Measurements from ENCODE around the gene OPN3. TPM values are rescaled to one million over a fixed set of nuclear protein-coding genes. Genes with fewer than 3 reads are reported as not detected.

The OPN3 gene
- total RNA-seq, 2 donors from 2014 or later = 2.3 to 7.0 TPM

- intact Hi-C loops (cut with DNase I) = loop anchor here (10.0 kb wide), 1 partner anchor 103 kb away; the partner anchor contains the start of gene KMO
- H3K27ac ChIP-seq = no peak overlapping the region
- no peak for DNase-seq
- 54 to 66% methylated on average over 5 of the region's 5 CpGs for WGBS, 2 donors
- H3K9me3 ChIP-seq = no peaks in the 10 kb centered on the region
- no peak overlapping the region for H3K4me3 ChIP-seq
- no peak for TF ChIP-seq POLR2A (IDR thresholded peaks at IDR 0.05)
- no peak for TF ChIP-seq CTCF (IDR thresholded peaks at IDR 0.05)
- no peaks in the 10 kb centered on the region for H3K27me3 ChIP-seq
- no peaks in the 10 kb centered on the region for H3K36me3 ChIP-seq (replicated peaks in 1 of 2; ENCODE audit: insufficient read depth in 1 of 2, low read depth in 2 of 2)
- no peak for ATAC-seq
- H3K4me1 ChIP-seq = peaks cover 38% of the 10 kb centered on the region
These were observed 2.0 kb downstream of the OPN3 start for GRCh38 chr1:241638099-241638682.

- Histone ChIP-seq H3K9me3 (no peaks in the 10 kb centered on the region), H3K4me3 (no peak overlapping the region), H3K4me1 (peaks cover 38% of the 10 kb centered on the region), H3K27me3 (no peaks in the 10 kb centered on the region), H3K27ac (no peak overlapping the region), H3K36me3 (replicated peaks in 1 of 2; ENCODE audit: insufficient read depth in 1 of 2, low read depth in 2 of 2) (no peaks in the 10 kb centered on the region)
- ATAC-seq = no peak
- WGBS, 2 donors = 75 to 78% methylated on average over 4 of the region's 4 CpGs
- intact Hi-C loops (cut with DNase I) = loop anchor here (10.0 kb wide), 1 partner anchor 103 kb away; the partner anchor contains the start of gene KMO
- peak in 1 of 4 donors; percentile 2 for DNase-seq
- TF ChIP-seq POLR2A (IDR thresholded peaks at IDR 0.05) (no peak), CTCF (IDR thresholded peaks at IDR 0.05) (no peak)
These were observed 2.6 kb downstream of the OPN3 start for GRCh38 chr1:241637604-241638003.

GRCh38 chr1:241637046-241637590 lies 3.1 kb downstream of the OPN3 start:
- no peak for ATAC-seq
- TF ChIP-seq POLR2A (IDR thresholded peaks at IDR 0.05) (no peak), CTCF (IDR thresholded peaks at IDR 0.05) (no peak)
- Histone ChIP-seq H3K4me3 (no peak overlapping the region), H3K27me3 (no peaks in the 10 kb centered on the region), H3K9me3 (no peaks in the 10 kb centered on the region), H3K36me3 (replicated peaks in 1 of 2; ENCODE audit: insufficient read depth in 1 of 2, low read depth in 2 of 2) (no peaks in the 10 kb centered on the region), H3K4me1 (peaks cover 38% of the 10 kb centered on the region), H3K27ac (no peak overlapping the region)
- intact Hi-C loops (cut with DNase I) = loop anchor here (10.0 kb wide), 1 partner anchor 102 kb away; the partner anchor contains the start of gene KMO
- DNase-seq = no peak

GRCh38 chr1:241636291-241636690 lies 3.9 kb downstream of the OPN3 start:
- Histone ChIP-seq H3K27ac (no peak overlapping the region), H3K4me3 (no peak overlapping the region), H3K36me3 (replicated peaks in 1 of 2; ENCODE audit: insufficient read depth in 1 of 2, low read depth in 2 of 2) (no peaks in the 10 kb centered on the region), H3K4me1 (peaks cover 35% of the 10 kb centered on the region), H3K27me3 (no peaks in the 10 kb centered on the region), H3K9me3 (no peaks in the 10 kb centered on the region)
- ATAC-seq (no peak), DNase-seq (no peak)
- WGBS, 2 donors = 69 to 72% methylated on average over 1 of the region's 1 CpG
- no peak for TF ChIP-seq CTCF (IDR thresholded peaks at IDR 0.05)
- no peak for TF ChIP-seq POLR2A (IDR thresholded peaks at IDR 0.05)
- intact Hi-C loops (cut with DNase I) = loop anchor here (10.0 kb wide), 1 partner anchor 101 kb away; the partner anchor contains the start of gene KMO
